ENCODE results near the gene CEP95.

DNA sequence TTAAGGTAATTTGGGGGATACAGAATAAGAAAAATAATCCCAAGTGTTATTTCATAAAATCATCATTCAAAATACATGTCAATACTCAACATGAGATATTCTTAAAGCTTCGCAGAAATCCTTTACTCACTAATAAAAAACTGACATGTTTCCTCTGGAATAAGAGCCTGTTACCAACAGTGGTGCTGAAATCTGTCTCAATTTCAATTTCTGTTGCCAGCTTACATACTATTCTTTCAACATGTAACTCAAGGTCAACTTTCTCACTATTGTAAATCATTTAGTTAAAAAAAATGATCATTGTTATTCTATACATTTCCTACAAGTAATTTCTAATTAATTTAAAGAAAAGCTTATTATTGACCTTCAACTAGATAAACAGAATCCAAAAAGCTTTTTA lies 67.9 kb downstream of the CEP95 start:
- TF ChIP-seq, protein P1, sequence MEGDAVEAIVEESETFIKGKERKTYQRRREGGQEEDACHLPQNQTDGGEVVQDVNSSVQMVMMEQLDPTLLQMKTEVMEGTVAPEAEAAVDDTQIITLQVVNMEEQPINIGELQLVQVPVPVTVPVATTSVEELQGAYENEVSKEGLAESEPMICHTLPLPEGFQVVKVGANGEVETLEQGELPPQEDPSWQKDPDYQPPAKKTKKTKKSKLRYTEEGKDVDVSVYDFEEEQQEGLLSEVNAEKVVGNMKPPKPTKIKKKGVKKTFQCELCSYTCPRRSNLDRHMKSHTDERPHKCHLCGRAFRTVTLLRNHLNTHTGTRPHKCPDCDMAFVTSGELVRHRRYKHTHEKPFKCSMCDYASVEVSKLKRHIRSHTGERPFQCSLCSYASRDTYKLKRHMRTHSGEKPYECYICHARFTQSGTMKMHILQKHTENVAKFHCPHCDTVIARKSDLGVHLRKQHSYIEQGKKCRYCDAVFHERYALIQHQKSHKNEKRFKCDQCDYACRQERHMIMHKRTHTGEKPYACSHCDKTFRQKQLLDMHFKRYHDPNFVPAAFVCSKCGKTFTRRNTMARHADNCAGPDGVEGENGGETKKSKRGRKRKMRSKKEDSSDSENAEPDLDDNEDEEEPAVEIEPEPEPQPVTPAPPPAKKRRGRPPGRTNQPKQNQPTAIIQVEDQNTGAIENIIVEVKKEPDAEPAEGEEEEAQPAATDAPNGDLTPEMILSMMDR (conservative IDR thresholded peaks at IDR 0.05 in 1 of 2, IDR thresholded peaks at IDR 0.05 in 1 of 2; ENCODE audit: extremely low read depth in 1 of 2, insufficient read depth in 1 of 2, low read depth in 1 of 2, low read length in 2 of 2), result no peak
- TF ChIP-seq EZH2 (IDR thresholded peaks at IDR 0.05; ENCODE audit: borderline replicate concordance, low read length), result no peak

Measured in mammary epithelial cell (primary cell).